KG1 (cell line): ENCODE measurements around the gene GABRR2.
"Not testable (repeated sequence)": the region's sequence is repeated elsewhere in the genome, so short reads cannot be mapped to it uniquely, and the experiment has no call there.

ENCODE experiments used
- DNase-seq: peaks from one replicate; lab custom pipeline; 2025; lab: John Stamatoyannopoulos, UW

The GABRR2 gene

GRCh38 chr6:89324304-89324703, 9.2 kb upstream of the GABRR2 start:
- no peak for DNase-seq

- DNase-seq = no peak
Observed at GRCh38 chr6:89323511-89323971, 8.4 kb upstream of the GABRR2 start.

DNA sequence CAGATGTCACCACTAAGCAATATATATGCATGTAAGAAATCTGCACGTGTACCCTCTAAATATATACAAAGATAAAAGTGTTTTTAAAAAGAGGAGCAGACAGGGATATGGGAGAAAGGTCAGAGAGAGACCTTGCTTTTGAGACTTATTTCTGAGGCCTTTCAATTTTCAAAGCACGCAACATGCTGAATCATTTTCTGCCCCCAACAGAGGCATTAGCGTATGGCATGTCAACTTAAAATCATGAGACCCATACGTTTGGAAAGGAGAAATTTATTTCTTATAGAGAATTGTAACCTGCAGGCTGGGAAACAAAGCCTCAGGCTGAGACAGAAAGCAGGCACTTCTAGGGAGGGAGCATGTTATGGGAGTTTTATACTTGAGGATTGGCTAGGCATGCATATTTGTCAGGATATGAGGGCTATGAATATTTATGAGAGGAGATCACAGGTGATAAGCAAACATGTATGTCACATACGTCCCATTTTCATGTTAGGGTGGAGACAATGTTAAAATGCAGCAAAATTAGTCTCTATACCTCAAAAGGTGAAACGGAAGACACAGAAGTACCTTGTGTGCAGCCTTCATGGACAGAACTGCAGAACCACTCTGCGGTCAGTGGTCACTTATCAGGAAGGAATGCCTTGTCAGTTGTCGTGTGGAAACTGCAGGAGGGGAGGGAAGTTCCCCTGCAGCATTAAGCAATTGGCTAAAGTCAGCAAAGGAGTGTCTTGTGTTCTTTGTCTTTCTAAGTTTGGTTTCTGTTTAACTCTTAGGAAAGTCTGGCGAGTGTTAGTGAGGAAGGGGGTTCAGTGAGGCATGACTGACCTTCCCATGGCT, 6.3 kb upstream of the GABRR2 start:
- DNase-seq = no peak

DNA sequence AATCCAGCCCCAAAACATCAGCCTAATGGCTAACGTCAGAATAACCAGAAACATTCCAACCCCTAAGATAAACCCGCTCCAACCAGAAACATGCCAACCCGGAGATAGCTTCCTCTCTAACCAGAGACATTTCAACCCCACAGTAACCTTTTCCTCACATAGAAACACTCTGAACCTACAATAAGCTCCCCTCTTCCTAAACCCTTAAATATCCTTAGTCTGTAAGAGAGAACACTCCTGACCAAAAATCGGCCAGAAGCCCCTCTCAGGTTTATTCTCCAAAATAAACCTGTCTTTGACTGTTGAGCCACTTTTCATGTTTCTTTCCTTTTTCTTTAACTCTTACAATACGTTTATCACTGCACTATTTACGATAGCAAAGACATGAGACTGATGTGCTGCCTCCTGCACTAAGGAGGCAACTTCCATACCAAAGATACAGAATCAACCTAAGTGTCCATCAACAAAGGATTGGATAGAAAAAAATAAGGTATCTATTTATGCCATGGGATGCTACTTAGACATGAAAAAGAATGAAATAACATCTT, 5.0 kb upstream of the GABRR2 start:
- no peak for DNase-seq

GRCh38 chr6:89317067-89317466, 2.0 kb upstream of the GABRR2 start:
- DNase-seq = no peak

- DNase-seq = no peak
Observed at GRCh38 chr6:89314692-89315091, 407 bp downstream of the GABRR2 start.

DNA sequence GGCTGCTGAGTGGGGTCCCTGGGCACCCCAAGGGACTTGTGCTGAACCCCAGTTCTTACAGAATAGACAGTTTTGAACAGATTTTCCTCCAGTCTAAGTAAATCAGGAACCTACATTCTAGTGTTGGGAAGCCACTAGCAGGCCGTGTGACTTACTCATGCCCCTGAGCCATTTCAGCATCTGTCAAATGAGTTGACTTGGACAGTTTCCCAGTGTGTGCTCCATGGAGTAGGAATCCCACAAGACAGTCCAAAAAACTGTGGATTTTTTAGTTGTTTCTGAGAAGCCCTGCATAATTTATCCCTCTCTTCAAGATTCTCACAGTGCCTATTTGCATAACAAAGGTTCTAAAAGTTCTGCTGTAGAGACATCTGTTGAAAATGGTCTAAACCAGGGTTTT, 2.1 kb downstream of the GABRR2 start:
- no peak for DNase-seq

DNA sequence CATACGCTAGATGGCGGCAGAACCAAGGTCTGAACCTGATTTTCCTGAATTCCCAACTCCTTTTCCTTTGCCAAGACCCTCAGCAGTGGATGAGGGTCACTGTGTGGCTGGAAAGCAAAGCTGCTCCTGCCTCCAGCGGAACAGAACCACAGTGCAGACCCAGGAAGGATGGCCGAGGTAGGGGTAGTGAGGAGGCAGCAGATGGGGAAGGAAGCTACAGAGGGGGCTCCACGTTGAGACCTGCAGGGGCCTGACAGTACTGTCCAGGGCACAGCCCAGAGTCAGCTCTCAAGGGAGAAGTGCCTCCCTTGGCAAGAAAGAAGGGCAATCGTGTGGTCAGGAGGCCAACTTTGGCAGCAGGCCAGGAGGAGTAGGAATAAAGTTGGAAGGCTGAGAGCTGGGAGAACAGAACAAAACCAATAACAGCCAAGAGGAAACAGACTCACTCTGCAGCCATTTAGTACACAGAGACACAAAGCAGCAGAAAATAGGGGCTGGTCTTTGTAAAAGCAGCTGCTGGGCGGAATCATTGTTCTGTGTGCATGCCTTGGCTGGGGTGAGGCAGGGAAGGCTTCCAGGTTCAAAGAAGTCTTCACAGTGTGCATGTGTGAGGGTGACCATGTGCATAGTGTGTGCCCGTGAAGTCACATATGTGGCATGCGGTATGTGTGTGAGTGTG, 3.1 kb downstream of the GABRR2 start:
- no peak for DNase-seq

DNA sequence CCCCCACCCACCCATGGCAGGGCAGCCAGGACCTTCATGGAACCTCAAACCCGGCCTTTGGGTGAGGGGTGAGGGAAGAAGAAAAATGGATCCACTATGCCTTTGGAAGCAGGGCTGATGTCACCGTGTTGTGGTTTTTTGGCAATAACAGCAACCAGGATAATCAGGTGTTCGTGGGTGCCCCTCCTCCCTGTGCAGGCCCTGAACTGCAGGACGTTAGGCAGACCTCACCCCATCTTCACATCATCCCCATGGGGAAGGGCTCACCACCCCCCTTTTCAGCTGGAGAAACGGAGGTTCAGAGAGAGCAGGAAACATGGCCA, 3.6 kb downstream of the GABRR2 start:
- no peak for DNase-seq

- DNase-seq = no peak
Observed at GRCh38 chr6:89310929-89311328, 4.2 kb downstream of the GABRR2 start.

DNA sequence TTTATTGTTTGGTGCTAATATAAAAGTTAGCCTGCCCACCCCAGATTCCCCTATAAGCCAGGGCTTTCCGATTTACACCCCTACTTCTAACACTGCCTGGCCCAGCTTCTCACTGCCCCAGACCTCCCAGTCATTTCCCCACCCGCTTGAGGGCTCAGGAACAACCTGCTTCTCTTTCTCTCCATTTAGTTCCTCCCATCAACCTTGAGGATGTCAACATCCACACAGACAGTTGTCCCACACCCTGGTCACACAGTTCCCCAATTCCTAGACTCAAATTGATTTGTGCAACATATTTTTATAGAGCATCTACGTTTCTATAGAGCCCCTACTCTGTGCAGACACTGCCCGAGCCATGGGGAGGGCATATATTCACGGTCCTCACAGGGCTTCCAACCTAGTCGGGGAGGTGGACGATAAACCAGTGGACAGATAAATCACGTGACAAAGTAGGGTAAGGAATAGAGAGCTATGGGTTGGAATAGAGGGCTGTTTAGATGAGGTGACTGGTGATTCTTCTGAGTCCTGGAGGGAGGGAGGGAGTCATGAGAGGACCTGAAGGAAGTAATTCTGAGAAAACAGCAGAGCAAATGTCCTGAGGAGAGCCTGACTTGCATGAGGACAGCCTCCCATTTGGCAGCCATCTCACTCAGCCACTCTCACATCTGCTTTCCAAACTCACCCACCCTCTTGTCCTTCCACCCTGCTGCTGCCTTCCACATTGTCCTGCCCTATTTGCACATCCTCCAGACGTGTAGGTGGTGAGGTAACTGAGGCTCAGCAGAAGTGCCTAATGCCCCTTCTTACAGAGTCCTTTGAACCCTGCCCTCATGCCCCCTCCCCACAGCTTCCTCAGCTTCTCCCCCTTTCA, 6.3 kb downstream of the GABRR2 start:
- no peak for DNase-seq

DNA sequence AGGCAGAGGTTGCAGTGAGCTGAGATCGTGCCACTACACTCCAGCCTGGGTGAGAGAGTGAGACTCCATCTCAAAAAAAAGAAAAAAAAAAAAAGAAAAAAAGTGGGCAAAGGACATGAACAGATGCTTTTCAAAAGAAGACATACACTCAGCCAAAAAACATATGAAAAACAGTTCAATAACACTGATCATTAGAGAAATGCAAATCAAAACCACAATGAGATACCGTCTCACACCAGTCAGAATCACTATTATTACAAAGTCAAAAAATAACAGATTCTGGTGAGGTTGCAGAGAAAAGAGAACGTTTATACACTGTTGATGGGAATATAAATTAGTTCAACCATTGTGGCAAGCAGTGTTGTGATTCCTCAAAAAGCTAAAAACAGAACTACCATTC, 10.6 kb downstream of the GABRR2 start:
- not testable (repeated sequence) for DNase-seq

DNA sequence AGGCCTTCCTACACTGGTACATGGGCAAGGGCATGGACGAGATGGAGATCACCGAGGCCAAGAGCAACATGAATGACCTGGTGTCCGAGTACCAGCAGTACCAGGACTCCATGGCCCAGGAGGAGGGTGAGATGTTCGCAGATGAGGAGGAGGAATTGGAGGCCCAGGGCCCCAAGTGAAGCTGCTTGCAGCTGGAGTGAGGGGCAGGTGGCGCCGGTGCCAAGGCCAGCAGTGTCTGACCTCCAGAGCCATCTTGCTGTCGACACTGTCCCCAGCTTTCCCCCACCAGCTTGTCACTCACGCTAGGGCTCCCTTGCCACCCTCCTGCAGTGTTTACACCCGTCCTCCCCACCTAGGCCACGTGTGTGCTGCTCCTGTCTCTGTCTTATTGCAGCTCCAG, 12.2 kb downstream of the GABRR2 start:
- DNase-seq = no peak

DNA sequence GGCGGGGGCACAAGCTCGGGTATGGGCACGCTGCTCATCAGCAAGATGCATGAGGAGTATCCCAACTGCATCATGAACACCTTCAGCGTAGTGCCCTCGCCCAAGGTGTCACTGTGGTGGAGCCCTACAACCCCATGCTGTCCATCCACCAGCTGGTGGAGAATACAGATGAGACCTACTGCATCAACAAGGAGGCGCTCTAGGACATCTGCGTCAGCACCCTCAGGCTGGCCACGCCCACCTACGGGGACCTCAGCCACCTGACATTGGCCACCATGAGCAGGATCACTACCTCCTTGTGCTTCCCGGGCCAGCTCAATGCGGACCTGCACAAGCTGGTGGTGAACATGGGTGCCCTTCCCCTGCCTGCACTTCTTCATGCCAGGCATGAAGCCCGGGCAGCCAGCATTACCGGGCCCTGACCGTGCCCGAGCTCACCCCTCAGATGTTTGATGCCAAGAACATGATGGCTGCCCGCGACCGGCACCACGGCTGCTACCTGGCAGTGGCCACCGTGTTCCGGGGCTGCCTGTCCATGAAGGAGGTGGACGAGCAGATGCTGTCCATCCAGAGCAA, 12.8 kb downstream of the GABRR2 start:
- no peak for DNase-seq

DNA sequence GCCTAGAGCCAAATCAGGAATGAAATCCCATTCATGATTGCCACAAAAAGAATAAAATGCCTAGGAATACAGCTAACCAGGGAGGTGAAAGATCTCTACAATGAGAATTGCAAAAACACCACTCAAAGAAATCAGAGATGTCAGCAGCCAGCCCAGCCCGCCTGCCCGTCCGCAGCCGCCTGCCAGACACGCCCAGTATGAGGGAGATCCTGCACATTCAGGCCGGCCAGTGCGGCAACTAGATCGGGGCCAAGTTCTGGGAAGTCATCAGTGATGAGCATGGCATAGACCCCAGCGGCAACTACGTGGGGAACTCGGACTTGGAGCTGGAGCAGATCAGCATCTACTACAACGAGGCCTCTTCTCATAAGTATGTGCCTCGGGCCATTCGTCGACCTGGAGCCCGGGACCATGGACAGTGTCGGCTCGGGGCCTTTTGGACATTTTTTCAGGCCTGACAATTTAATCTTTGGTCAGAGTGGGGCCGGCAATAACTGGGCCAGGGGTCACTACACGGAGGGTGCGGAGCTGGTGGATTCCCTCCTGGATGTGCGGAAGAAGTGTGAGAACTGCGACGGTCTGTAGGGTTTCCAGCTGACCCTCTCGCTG, 13.4 kb downstream of the GABRR2 start:
- no peak for DNase-seq

DNA sequence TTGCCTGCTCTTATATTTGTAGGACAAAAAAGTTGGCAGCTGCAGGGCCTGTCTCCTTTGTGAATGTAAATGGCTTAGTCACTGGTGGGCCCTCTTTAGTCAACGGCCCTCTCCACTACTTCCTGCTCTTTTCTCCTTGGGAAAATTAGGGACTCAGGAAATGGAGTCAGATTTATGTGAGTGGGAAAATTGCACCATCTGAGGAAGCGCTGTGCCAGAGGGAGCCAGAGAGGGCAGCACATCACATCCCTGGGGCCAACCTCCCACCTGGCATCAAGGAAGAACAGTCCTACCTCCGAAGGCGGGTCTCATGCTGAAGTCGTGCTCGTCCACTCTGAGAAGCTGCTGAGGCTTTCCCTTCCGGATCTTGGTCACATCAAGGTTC, 15.6 kb downstream of the GABRR2 start:
- no peak for DNase-seq

- no peak for DNase-seq
Observed at GRCh38 chr6:89298680-89299465, 16.2 kb downstream of the GABRR2 start.

GRCh38 chr6:89297695-89298351, 17.3 kb downstream of the GABRR2 start:
- peak; percentile 36 for DNase-seq

DNA sequence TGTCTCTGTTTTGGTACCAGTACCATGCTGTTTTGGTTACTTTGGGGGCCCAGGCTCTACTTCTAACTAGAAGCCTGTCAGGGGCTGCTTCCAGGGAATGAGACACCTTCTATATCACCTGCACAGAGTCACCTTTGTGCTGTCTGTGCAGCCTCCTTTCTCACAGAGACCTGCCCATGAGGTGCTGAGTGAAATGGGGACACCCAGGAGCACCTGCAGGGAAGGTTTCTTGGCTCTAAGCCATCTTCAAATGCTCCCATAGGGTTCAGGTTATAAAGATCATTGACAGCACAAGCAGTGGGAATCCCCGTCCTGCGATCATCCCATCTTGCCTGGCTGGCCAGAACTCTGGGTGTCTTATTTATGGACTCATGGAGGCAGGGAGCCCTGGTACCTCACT, 19.1 kb downstream of the GABRR2 start:
- no peak for DNase-seq

- not testable (repeated sequence) for DNase-seq
Observed at GRCh38 chr6:89295116-89295515, 20.0 kb downstream of the GABRR2 start.
